Upper lobe of right lung (tissue), 1 donor: Measurements from ENCODE around the gene RIOK3. TPM values are rescaled to one million over a fixed set of nuclear protein-coding genes. Genes with fewer than 3 reads are reported as not detected.

ENCODE experiments used
- ATAC-seq: fragments of 200-7000 bp; cut with Tn5 transposase; one replicate; pipeline ENCODE4 v1.9.1; 2020; ENCODE audit warnings: mild to moderate bottlenecking, moderate library complexity
- DNase-seq: peaks from one replicate; pipeline ENCODE4 v3.0.0-alpha.2; 2020
- H3K27ac ChIP-seq: fragments of 200-600 bp; one replicate; pipeline ENCODE4 v1.8.0; 2022
- H3K27me3 ChIP-seq: fragments of 200-600 bp; one replicate; pipeline ENCODE4 v1.8.0; 2022; ENCODE audit warnings: mild to moderate bottlenecking
- H3K36me3 ChIP-seq: fragments of 200-600 bp; one replicate; pipeline ENCODE4 v1.8.0; 2022
- H3K4me1 ChIP-seq: fragments of 200-600 bp; one replicate; pipeline ENCODE4 v1.8.0; 2022
- H3K4me3 ChIP-seq: fragments of 200-600 bp; one replicate; pipeline ENCODE4 v1.8.0; 2022; ENCODE audit warnings: mild to moderate bottlenecking
- H3K9me3 ChIP-seq: fragments of 200-600 bp; one replicate; pipeline ENCODE4 v1.8.0; 2022
- intact Hi-C: fragments of 100-400 bp; cut with DNase I; formaldehyde crosslinking; loops from one replicate; pipeline ENCODE4 v1.11.0; 2022
- total RNA-seq: library from RNA; stranded (reverse); fragmentation: NEBNext Ultra II Directional; extraction: Animal tissue kit (Norgen Biotek cat#: 25700); gene quantifications from one replicate; pipeline ENCODE4 v1.2.1, GENCODE V29; 2021
- TF ChIP-seq, protein P1 (sequence below): fragments of 200-600 bp; IDR thresholded peaks from one replicate; pipeline ENCODE4 v1.8.0; 2022; ENCODE audit warnings: antibody characterized with exemption
- donor health status: DM: no; HTN: yes; CAD: no; lungs with severe emphysema.

The RIOK3 gene
- total RNA-seq, 1 donor from 2014 or later: 63.7 TPM

DNA sequence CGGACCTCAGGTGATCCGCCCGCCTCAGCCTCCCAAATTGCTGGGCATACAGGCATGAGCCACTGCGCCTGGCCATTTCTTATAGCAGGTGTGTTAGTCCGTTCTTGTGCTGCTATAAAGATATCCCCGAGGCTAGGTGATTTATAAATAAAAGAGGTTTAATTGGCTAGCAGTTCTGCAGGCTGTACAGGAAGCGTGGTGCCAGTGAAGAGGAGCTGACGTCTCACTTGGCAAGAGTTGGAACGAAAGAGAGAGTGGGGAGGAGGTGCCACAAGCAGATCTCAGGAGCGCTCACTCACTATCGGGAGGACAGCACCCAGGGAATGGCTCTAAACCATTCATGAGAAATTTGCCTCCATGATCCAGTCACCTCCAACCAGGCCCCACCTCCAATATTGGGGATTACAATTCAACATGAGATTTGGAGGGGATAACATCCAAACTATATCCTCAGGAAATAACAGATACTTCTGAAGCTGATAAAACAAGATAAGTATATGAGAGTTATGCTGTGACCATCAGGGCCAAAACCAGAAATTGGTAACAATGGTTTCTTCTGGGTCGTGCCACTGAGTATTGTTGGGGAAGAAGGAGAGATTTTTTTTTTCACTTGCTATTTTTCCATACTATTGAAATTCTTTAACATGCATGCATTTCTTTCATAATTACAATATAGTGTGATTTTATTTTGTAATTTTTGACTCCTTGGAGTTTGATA is 42.8 kb downstream of the RIOK3 start:
- no peaks in the 10 kb centered on the region for H3K9me3 ChIP-seq
- TF ChIP-seq, protein P1, sequence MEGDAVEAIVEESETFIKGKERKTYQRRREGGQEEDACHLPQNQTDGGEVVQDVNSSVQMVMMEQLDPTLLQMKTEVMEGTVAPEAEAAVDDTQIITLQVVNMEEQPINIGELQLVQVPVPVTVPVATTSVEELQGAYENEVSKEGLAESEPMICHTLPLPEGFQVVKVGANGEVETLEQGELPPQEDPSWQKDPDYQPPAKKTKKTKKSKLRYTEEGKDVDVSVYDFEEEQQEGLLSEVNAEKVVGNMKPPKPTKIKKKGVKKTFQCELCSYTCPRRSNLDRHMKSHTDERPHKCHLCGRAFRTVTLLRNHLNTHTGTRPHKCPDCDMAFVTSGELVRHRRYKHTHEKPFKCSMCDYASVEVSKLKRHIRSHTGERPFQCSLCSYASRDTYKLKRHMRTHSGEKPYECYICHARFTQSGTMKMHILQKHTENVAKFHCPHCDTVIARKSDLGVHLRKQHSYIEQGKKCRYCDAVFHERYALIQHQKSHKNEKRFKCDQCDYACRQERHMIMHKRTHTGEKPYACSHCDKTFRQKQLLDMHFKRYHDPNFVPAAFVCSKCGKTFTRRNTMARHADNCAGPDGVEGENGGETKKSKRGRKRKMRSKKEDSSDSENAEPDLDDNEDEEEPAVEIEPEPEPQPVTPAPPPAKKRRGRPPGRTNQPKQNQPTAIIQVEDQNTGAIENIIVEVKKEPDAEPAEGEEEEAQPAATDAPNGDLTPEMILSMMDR: no peak
- ATAC-seq: peak; percentile 77
- H3K4me3 ChIP-seq: no peak overlapping the region
- H3K4me1 ChIP-seq: no peaks in the 10 kb centered on the region
- H3K27ac ChIP-seq: no peak overlapping the region
- DNase-seq: no peak
- H3K36me3 ChIP-seq: no peaks in the 10 kb centered on the region
- no peaks in the 10 kb centered on the region for H3K27me3 ChIP-seq
- intact Hi-C loops: no loop called here

GRCh38 chr18:23498117-23498516 is 45.0 kb downstream of the RIOK3 start:
- no peak overlapping the region for H3K4me3 ChIP-seq
- TF ChIP-seq, protein P1: no peak
- H3K9me3 ChIP-seq: no peaks in the 10 kb centered on the region
- H3K36me3 ChIP-seq: no peaks in the 10 kb centered on the region
- DNase-seq (no peak), ATAC-seq (no peak)
- H3K27ac ChIP-seq: no peak overlapping the region
- H3K27me3 ChIP-seq: no peaks in the 10 kb centered on the region
- H3K4me1 ChIP-seq: peaks cover 4% of the 10 kb centered on the region
- intact Hi-C loops: no loop called here

DNA sequence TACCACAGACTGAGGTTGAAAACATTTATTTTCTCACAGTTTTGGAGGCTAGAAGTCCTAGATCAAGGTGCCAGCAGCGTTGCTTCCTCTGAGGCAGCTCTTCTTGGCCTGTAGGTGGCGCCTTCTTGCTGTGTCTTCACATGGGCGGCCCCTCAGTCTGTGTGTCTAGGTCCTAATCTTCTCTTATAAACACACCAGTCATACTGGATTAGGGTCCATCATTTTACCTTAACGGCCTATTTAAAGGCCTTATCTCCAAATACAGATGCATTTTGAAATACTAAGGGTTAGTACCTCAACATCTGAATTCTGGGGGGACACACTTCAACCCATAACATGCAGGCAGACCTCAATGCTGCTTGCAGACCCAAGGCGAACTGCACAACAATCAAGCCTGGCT is 45.8 kb downstream of the RIOK3 start:
- Histone ChIP-seq H3K4me1 (peaks cover 4% of the 10 kb centered on the region), H3K9me3 (no peaks in the 10 kb centered on the region), H3K36me3 (no peaks in the 10 kb centered on the region), H3K27ac (no peak overlapping the region), H3K27me3 (no peaks in the 10 kb centered on the region), H3K4me3 (no peak overlapping the region)
- ATAC-seq (peak; percentile 59), DNase-seq (peak; percentile 76)
- intact Hi-C loops: no loop called here
- TF ChIP-seq, protein P1: peak; percentile 86

DNA sequence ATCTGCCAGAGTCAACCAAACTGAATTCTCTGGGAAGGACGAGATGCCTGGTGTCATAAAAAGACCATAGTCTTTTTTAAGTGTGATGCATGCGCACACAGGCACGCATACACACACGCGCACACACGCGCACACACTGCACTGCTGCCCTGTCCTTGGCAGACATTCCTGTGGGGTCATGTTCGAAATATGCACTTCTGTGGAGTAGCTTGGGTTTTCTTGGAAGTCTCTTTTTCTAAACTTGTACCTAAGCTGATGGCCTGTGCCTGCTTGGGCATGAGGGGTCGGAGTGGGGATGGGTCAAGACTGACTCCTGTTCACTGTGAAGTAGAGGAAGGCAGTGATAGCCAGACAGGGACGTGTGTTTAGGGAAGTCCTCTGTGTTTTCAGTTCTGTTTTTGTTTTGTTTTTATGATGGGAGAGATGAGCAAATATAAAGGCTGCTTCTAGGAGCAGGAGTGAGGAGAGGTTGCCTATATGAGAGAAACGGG is 46.2 kb downstream of the RIOK3 start:
- no peaks in the 10 kb centered on the region for H3K27me3 ChIP-seq
- no peaks in the 10 kb centered on the region for H3K36me3 ChIP-seq
- H3K27ac ChIP-seq: no peak overlapping the region
- intact Hi-C loops: no loop called here
- peaks cover 5% of the 10 kb centered on the region for H3K4me1 ChIP-seq
- TF ChIP-seq, protein P1: no peak
- no peak overlapping the region for H3K4me3 ChIP-seq
- DNase-seq (no peak), ATAC-seq (no peak)
- no peaks in the 10 kb centered on the region for H3K9me3 ChIP-seq

GRCh38 chr18:23501626-23502025 is 48.5 kb downstream of the RIOK3 start:
- intact Hi-C loops: no loop called here
- H3K9me3 ChIP-seq: no peaks in the 10 kb centered on the region
- no peaks in the 10 kb centered on the region for H3K36me3 ChIP-seq
- H3K27ac ChIP-seq: no peak overlapping the region
- no peak overlapping the region for H3K4me3 ChIP-seq
- ATAC-seq: no peak
- no peaks in the 10 kb centered on the region for H3K27me3 ChIP-seq
- H3K4me1 ChIP-seq: peaks cover 25% of the 10 kb centered on the region
- no peak for DNase-seq
- TF ChIP-seq, protein P1: no peak
